Measurements from ENCODE around the gene MTIF3.
A peak's percentile ranks its signal among the peaks of the same experiment; 100 is the strongest.

MTIF3 gene

DNA sequence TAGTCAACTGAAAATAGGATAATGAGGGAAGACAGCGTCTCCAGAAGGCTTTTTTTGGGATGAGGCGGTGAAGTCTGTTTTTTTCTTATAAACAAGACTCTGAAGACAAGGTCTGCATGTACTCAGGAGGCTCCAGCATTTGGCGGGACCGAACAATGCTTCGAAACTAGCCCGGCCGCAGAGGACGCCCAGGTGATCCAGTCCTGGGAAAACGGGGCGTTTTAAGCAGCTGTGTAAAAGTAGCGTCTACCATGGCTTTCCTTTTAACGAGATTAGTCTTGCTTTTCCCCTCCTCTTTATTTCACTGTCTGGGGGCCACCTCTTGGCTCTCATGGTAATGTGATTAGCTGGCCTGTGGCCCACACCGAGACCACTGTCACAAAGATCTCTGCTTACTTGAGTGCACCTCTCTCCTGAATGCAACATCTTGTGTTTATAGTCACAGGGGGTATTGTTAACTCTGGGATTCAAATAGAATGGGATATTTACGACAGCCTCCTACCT lies 55.3 kb downstream of the MTIF3 start:
- TF ChIP-seq CTCF (conservative IDR thresholded peaks at IDR 0.05; ENCODE audit: low read length), result no peak
- no peak for DNase-seq (ENCODE audit: low read depth)
- H3K4me3 ChIP-seq (ENCODE audit: low read length), result no peak overlapping the region

- peak; percentile 25 for DNase-seq (ENCODE audit: low read depth)
- H3K4me3 ChIP-seq (ENCODE audit: low read length), result no peak overlapping the region
- no peak for TF ChIP-seq CTCF (conservative IDR thresholded peaks at IDR 0.05; ENCODE audit: low read length)
Measured at GRCh38 chr13:27393101-27393500, 57.3 kb downstream of the MTIF3 start.

- H3K4me3 ChIP-seq (ENCODE audit: low read length), result no peak overlapping the region
- DNase-seq (ENCODE audit: low read depth), result no peak
- TF ChIP-seq CTCF (conservative IDR thresholded peaks at IDR 0.05; ENCODE audit: low read length), result no peak
Measured at GRCh38 chr13:27391471-27391870, 58.9 kb downstream of the MTIF3 start.

DNA sequence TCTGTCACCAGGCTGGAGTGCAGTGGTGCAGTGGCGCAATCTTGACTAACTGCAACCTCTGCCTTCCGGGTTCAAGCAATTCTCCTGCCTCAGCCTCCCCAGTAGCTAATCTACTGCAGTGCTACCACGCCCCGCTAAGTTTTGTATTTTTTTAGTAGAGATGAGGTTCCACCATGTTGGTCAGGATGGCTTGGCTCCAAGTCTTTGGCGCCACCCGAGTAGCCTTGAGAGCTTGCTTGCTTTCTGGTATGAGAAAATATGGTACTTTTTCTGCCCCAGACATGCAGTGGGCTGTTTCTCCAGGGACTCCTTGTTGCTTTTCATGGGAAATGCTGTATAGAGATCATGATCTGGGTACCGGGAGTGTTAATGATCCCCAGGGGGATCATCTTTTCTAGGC lies 60.5 kb downstream of the MTIF3 start:
- no peak for DNase-seq (ENCODE audit: low read depth)
- TF ChIP-seq CTCF (conservative IDR thresholded peaks at IDR 0.05; ENCODE audit: low read length), result no peak

GRCh38 chr13:27388241-27388640 lies 62.1 kb downstream of the MTIF3 start:
- TF ChIP-seq CTCF (conservative IDR thresholded peaks at IDR 0.05; ENCODE audit: low read length), result no peak
- no peak for DNase-seq (ENCODE audit: low read depth)
- no peak overlapping the region for H3K4me3 ChIP-seq (ENCODE audit: low read length)

More for the DNA sequence above, 60.5 kb downstream of the MTIF3 start:
- no peak overlapping the region for H3K4me3 ChIP-seq (ENCODE audit: low read length)
